SU-DHL-6 (cell line): ENCODE data around the gene BCO1.

Source experiments
- H2AFZ ChIP-seq: fragments of 200-600 bp; sonication (generic); 2 replicates; pipeline ENCODE4 v1.6.1; 2014; ENCODE audit warnings: low read depth, mild to moderate bottlenecking, moderate library complexity, mixed read lengths, antibody characterized with exemption, low read length; ENCODE audit not compliant: severe bottlenecking
- H3F3A ChIP-seq: fragments of 200-600 bp; shearing (Covaris generic); 2 replicates; pipeline ENCODE4 v1.6.0; 2016; ENCODE audit warnings: antibody characterized with exemption, mild to moderate bottlenecking; ENCODE audit not compliant: insufficient read depth
- H3K27ac ChIP-seq: fragments of 200-600 bp; sonication (generic); 2 replicates; pipeline ENCODE4 v1.5.1; 2016; ENCODE audit warnings: low read depth, mild to moderate bottlenecking, low read length, moderate library complexity, mixed read lengths
- H3K27me3 ChIP-seq: fragments of 200-600 bp; sonication (generic), shearing (Covaris generic); 2 replicates; pipeline ENCODE4 v1.6.0; 2014; ENCODE audit warnings: mild to moderate bottlenecking, low read length
- H3K36me3 ChIP-seq: fragments of 200-600 bp; sonication (generic); 2 replicates; pipeline ENCODE4 v1.6.1; 2014; ENCODE audit warnings: mild to moderate bottlenecking, low read length, mixed read lengths
- H3K4me2 ChIP-seq: fragments of 300-600, 200-600 bp; shearing (Covaris generic), sonication (generic); 2 replicates; pipeline ENCODE4 v1.6.0; 2014; ENCODE audit warnings: low read length, low read depth, mild to moderate bottlenecking; ENCODE audit not compliant: poor library complexity, severe bottlenecking
- H3K4me3 ChIP-seq: fragments of 200-600 bp; sonication (generic); 2 replicates; pipeline ENCODE4 v1.5.1; 2014; ENCODE audit warnings: antibody characterized with exemption, low read length, mild to moderate bottlenecking, mixed read lengths; ENCODE audit not compliant: insufficient read depth, poor library complexity, severe bottlenecking
- H3K79me2 ChIP-seq: fragments of 200-600 bp; sonication (generic); 2 replicates; pipeline ENCODE4 v1.6.1; 2014; ENCODE audit warnings: mild to moderate bottlenecking, low read length, moderate library complexity; ENCODE audit not compliant: insufficient read depth
- H3K9ac ChIP-seq: fragments of 200-600 bp; sonication (generic); 2 replicates; pipeline ENCODE4 v1.7.0; 2014; ENCODE audit warnings: mild to moderate bottlenecking, low read length
- H3K9me2 ChIP-seq: fragments of 200-600 bp; sonication (generic); replicated peaks from 2 replicates; pipeline ENCODE4 v1.6.1; 2014; ENCODE audit warnings: low read length; ENCODE audit not compliant: insufficient read depth
- H3K9me3 ChIP-seq: fragments of 200-600 bp; sonication (generic); 2 replicates; pipeline ENCODE4 v1.6.1; 2014; ENCODE audit warnings: low read length, mixed read lengths; ENCODE audit not compliant: insufficient read depth
- H4K20me1 ChIP-seq: fragments of 200-600 bp; sonication (generic); 2 replicates; pipeline ENCODE4 v1.6.1; 2014; ENCODE audit warnings: low read depth, mild to moderate bottlenecking, antibody characterized with exemption, low read length, moderate library complexity, mixed read lengths
- EZH2phosphoT487 ChIP-seq: fragments of 200-600 bp; sonication (generic), shearing (Covaris generic); conservative IDR thresholded peaks from 2 replicates; pipeline ENCODE4 v1.6.1; 2018; ENCODE audit warnings: mild to moderate bottlenecking, antibody characterized with exemption, low read length, moderate library complexity, mixed read lengths
- TF ChIP-seq, protein P1 (sequence below): fragments of 200-600 bp; sonication (generic); IDR thresholded peaks from one replicate; pipeline ENCODE4 v1.5.1; 2017; ENCODE audit warnings: antibody characterized with exemption, mild to moderate bottlenecking, low read length, moderate library complexity; ENCODE audit not compliant: insufficient read depth, poor library complexity, severe bottlenecking

Gene BCO1

DNA sequence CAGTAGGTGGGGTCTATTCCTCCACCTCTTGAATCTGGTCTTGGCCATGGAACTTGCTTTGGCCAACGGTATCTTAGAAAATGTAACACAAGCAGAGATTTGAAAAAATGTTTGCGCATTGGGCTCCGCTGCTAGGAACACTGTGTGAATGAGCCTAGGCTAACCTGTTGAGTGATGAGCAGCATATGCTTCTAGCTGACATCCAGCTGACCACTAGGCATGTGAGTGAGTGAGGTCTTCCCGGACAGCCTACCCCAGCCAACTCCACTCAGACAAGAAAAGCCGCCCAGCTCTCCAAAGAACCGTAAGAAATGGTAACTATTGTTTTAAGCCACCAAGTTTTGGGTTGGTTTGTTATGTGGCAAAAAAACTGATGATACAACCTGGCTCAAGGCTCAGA, 31.4 kb upstream of the BCO1 start:
- Histone ChIP-seq H3K79me2 (no peaks in the 10 kb centered on the region), H3F3A (no peaks in the 10 kb centered on the region), H3K36me3 (no peaks in the 10 kb centered on the region), H4K20me1 (no peaks in the 10 kb centered on the region), H3K9me3 (no peaks in the 10 kb centered on the region), H3K9ac (no peak overlapping the region), H3K27me3 (no peaks in the 10 kb centered on the region), H3K9me2 (no peaks in the 10 kb centered on the region), H2AFZ (no peak overlapping the region), H3K4me2 (no peak overlapping the region), H3K27ac (no peak overlapping the region), H3K4me3 (no peak overlapping the region)
- no peak for TF ChIP-seq EZH2phosphoT487
- TF ChIP-seq, protein P1, sequence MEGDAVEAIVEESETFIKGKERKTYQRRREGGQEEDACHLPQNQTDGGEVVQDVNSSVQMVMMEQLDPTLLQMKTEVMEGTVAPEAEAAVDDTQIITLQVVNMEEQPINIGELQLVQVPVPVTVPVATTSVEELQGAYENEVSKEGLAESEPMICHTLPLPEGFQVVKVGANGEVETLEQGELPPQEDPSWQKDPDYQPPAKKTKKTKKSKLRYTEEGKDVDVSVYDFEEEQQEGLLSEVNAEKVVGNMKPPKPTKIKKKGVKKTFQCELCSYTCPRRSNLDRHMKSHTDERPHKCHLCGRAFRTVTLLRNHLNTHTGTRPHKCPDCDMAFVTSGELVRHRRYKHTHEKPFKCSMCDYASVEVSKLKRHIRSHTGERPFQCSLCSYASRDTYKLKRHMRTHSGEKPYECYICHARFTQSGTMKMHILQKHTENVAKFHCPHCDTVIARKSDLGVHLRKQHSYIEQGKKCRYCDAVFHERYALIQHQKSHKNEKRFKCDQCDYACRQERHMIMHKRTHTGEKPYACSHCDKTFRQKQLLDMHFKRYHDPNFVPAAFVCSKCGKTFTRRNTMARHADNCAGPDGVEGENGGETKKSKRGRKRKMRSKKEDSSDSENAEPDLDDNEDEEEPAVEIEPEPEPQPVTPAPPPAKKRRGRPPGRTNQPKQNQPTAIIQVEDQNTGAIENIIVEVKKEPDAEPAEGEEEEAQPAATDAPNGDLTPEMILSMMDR: no peak

DNA sequence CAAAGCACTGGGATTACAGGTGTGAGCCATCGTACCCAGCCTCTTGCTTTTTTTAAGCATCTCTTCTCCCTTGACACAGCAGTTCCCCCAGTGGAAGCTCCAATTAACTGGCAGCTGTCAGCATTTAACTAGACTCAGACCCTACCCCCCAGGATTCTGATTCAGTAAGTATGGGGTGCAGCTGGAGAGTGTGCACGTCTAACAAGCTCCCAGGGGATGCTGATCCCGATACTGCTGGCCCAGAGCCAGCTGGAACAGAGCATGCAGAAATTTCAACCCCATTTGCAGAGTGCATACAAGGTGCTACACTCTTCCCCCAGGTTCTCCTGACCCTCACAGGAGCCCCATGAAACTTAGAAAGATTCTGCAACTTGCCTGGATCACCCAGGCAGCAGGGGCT, 27.7 kb upstream of the BCO1 start:
- TF ChIP-seq EZH2phosphoT487: no peak
- TF ChIP-seq, protein P1: no peak
- Histone ChIP-seq H3K4me2 (no peak overlapping the region), H4K20me1 (no peaks in the 10 kb centered on the region), H3K27me3 (peaks cover 4% of the 10 kb centered on the region; the same call in 1 of the 2 replicates), H3F3A (no peaks in the 10 kb centered on the region), H3K9me2 (no peaks in the 10 kb centered on the region), H3K27ac (no peak overlapping the region), H2AFZ (no peak overlapping the region), H3K36me3 (no peaks in the 10 kb centered on the region), H3K9ac (no peak overlapping the region), H3K4me3 (no peak overlapping the region), H3K9me3 (no peaks in the 10 kb centered on the region), H3K79me2 (no peaks in the 10 kb centered on the region)

DNA sequence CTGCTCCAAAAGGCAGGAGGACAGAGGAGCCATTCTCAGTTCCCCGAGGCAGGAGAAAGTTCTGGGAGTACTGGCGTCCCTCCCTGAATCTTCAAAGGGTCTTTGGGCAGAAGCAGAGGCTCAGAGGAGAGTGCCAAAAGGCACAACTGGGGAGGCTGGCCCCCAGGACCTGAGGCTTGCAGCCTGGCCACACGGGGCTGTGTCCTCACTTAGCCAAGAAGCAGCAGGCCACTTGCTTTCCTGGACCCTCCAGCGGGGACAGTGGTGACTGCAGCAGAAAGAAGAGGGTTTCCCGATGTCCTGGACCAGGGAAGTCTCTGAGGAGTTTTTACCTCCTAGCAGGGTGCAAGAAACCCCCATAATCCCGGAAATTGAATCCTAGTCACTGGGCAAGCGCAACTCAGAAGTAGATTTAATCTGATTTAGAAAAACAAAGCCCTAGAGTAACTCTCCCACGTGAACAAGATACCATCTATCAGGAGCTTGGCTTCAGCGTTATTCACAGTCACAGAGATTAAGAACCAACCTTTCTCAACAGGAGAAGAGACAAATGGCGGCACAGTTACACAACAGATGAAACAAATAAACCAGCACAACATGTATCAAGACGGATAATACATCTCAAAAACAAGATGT, 25.5 kb upstream of the BCO1 start:
- Histone ChIP-seq H3K27me3 (peaks cover 4% of the 10 kb centered on the region; the same call in 1 of the 2 replicates), H3K4me2 (no peak overlapping the region), H4K20me1 (no peaks in the 10 kb centered on the region), H3F3A (no peaks in the 10 kb centered on the region), H3K4me3 (no peak overlapping the region), H2AFZ (no peak overlapping the region), H3K9me2 (no peaks in the 10 kb centered on the region), H3K79me2 (no peaks in the 10 kb centered on the region), H3K9ac (no peak overlapping the region), H3K36me3 (no peaks in the 10 kb centered on the region), H3K27ac (no peak overlapping the region), H3K9me3 (no peaks in the 10 kb centered on the region)
- TF ChIP-seq, protein P1: no peak
- TF ChIP-seq EZH2phosphoT487: no peak
